BLaER1 treated with 17β-estradiol and CSF1 and Interleukin-3, amounts not matched to agents 10 nM and 100 nM (cell line): ENCODE measurements around the gene ATP5F1E.

ENCODE experiments used
- H3K27ac ChIP-seq, 11 experiments: shearing (Covaris generic); formaldehyde crosslinking; 2 replicates each; pipeline ENCODE4 v1.8.1; 2022
- H3K27me3 ChIP-seq, 11 experiments: shearing (Covaris generic); formaldehyde crosslinking; 2 replicates each; pipeline ENCODE4 v1.8.1; 2022
- H3K36me3 ChIP-seq, 11 experiments: shearing (Covaris generic); formaldehyde crosslinking; 2 replicates each; pipeline ENCODE4 v1.8.1; 2022
- H3K4me1 ChIP-seq, 10 experiments: shearing (Covaris generic); formaldehyde crosslinking; 2 replicates each; pipeline ENCODE4 v1.8.1; 2022
- H3K4me2 ChIP-seq, 11 experiments: shearing (Covaris generic); formaldehyde crosslinking; 2 replicates each; pipeline ENCODE4 v1.8.1; 2022
- H3K4me3 ChIP-seq, 10 experiments: shearing (Covaris generic); formaldehyde crosslinking; 2 replicates each; pipeline ENCODE4 v1.8.1; 2022
- H3K9ac ChIP-seq, 11 experiments: shearing (Covaris generic); formaldehyde crosslinking; 2 replicates each; pipeline ENCODE4 v1.8.1; 2022
- H3K9me3 ChIP-seq, 11 experiments: shearing (Covaris generic); formaldehyde crosslinking; replicated peaks in 1 of 11; 2 replicates each; pipeline ENCODE4 v1.8.1; 2022
- H4K20me1 ChIP-seq, 11 experiments: shearing (Covaris generic); formaldehyde crosslinking; 2 replicates each; pipeline ENCODE4 v1.8.1; 2022
- Cebpa-rat ChIP-seq, 11 experiments: shearing (Covaris generic); IDR thresholded peaks; 2 replicates each; pipeline ENCODE4 v1.8.1; 2022

Gene ATP5F1E

DNA sequence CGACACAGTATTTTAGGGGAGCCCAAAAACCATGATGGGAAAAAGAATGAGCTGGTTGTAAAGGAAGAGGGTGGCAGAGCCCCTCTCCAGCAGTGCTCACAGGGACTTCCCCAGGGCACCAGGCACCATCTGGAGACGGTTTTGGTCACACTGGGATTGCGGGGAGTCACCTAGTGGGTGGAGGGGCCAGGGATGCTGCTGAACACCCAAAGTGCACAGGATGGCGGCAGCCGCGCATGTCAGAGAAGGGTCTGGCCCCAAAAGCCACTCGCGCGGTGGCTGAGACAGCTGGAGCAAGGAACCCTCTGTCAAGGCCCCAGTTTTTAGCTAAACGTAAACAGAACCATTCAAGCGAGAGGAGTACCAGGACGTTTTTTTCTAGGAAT lies 35.9 kb downstream of the ATP5F1E start:
- Histone ChIP-seq H3K4me1 (peaks cover 0 to 13% (median 0%) of the 10 kb centered on the region in 10 experiments; a peak in 3 of 20 replicates), H3K27ac (no peak overlapping the region; a peak in 1 of 22 replicates)
- no peak for TF ChIP-seq Cebpa-rat (IDR thresholded peaks at IDR 0.05)

GRCh38 chr20:58995461-58996225 lies 36.5 kb downstream of the ATP5F1E start:
- Histone ChIP-seq H3K27ac (no peak overlapping the region; a peak in 1 of 22 replicates), H3K36me3 (peaks cover 70 to 100% (median 81%) of the 10 kb centered on the region in 11 experiments)

More for the DNA sequence above, 35.9 kb downstream of the ATP5F1E start:
- H3K9ac ChIP-seq, result no peak overlapping the region
- no peak overlapping the region for H3K4me3 ChIP-seq
- H3K36me3 ChIP-seq, result peaks cover 64 to 100% (median 75%) of the 10 kb centered on the region in 11 experiments
- H4K20me1 ChIP-seq, result peaks cover 8 to 100% (median 34%) of the 10 kb centered on the region in 11 experiments; a peak in 16 of 22 replicates
- no peaks in the 10 kb centered on the region for H3K27me3 ChIP-seq
- H3K9me3 ChIP-seq, result no peaks in the 10 kb centered on the region
- H3K4me2 ChIP-seq, result no peak overlapping the region

DNA sequence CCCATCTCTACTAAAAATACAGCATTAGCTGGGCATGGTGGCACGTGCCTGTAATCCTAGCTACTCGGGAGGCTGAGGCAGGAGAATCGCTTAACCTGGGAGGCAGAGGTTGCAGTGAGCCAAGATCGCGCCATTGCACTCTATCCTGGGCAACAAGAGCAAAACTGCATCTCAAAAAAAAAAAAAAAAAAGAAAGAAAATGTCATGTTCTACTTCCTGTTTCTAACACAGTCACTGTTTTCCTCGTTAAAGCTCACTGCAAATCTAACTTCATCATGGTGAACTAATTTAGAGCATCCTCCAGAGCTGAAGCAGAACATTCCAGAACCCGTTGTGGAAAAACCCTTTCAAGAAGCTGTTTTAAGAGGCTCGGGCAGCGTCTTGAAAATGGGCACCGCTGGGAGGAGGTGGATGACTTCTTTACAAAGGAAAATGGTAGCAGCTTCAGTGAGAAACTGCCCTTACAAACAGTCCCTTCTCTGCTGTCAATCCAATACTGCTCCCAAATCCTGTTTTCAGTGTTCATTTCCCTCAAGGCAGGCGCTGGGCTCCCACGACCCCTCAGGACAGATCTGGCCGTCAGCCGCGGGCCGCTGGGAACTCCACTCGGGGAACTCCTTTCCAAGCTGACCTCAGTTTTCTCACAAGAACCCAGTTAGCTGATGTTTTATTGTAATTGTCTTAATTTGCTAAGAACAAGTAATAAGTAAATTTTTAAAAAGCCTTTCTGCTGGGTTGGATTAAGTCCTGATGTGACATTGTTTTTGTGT lies 37.6 kb downstream of the ATP5F1E start:
- no peak for TF ChIP-seq Cebpa-rat (IDR thresholded peaks at IDR 0.05)
- no peak overlapping the region for H3K9ac ChIP-seq
- H4K20me1 ChIP-seq, result peaks cover 12 to 91% (median 46%) of the 10 kb centered on the region in 11 experiments; a peak in 20 of 22 replicates
- no peaks in the 10 kb centered on the region for H3K9me3 ChIP-seq
- peaks cover 0 to 13% (median 0%) of the 10 kb centered on the region in 10 experiments; a peak in 3 of 20 replicates for H3K4me1 ChIP-seq
- H3K27me3 ChIP-seq, result no peaks in the 10 kb centered on the region
- H3K4me2 ChIP-seq, result no peak overlapping the region
- no peak overlapping the region for H3K4me3 ChIP-seq
- H3K27ac ChIP-seq, result peak overlapping the region in 1 of 11 experiments; percentile 1; a peak in 1 of 22 replicates
- H3K36me3 ChIP-seq, result peaks cover 80 to 100% (median 91%) of the 10 kb centered on the region in 11 experiments

More at GRCh38 chr20:58995461-58996225, 36.5 kb downstream of the ATP5F1E start:
- Histone ChIP-seq H3K9me3 (no peaks in the 10 kb centered on the region), H3K4me3 (no peak overlapping the region), H4K20me1 (peaks cover 12 to 100% (median 40%) of the 10 kb centered on the region in 11 experiments; a peak in 18 of 22 replicates), H3K4me1 (peaks cover 0 to 13% (median 0%) of the 10 kb centered on the region in 10 experiments; a peak in 3 of 20 replicates), H3K9ac (no peak overlapping the region), H3K4me2 (no peak overlapping the region), H3K27me3 (no peaks in the 10 kb centered on the region)
- TF ChIP-seq Cebpa-rat (IDR thresholded peaks at IDR 0.05), result no peak

DNA sequence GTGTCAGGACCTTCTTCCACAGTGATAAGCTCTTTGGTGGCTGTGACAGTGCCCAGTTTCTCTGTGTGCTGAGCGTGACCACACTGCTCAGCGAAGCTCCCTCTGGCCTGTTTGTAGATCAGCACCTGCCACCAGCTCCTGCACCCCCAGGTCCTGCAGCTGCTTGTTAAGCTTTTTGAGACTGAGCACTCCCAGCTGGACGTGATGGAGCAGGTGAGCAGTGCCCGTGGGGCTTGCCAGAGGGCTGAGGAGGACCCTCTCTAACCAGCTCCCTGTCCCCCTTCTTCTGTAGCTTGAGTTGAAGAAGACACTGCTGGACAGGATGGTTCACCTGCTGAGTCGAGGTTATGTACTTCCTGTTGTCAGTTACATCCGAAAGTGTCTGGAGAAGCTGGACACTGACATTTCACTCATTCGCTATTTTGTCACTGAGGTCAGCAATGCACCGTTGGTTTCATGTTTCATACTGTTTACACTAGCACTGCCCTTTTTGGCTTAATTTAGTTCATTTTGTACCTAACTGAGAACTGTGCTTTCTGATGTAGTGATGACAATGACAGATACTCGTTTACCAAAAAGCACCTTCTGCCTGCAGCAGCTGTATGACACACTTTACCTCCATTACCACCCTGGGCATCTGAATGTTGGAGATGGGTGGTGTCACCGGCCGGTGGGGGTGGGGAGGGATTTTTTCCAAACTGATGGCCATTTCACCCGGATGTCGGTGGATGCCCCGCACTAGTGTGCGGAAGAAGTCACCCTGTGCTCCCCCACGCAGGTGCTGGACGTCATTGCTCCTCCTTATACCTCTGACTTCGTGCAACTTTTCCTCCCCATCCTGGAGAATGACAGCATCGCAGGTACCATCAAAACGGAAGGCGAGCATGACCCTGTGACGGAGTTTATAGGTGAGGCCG lies 38.5 kb downstream of the ATP5F1E start:
- no peak overlapping the region for H3K9ac ChIP-seq
- peaks cover 90 to 100% (median 95%) of the 10 kb centered on the region in 11 experiments for H3K36me3 ChIP-seq
- no peak overlapping the region for H3K27ac ChIP-seq
- no peak overlapping the region for H3K4me3 ChIP-seq
- H3K4me1 ChIP-seq, result peaks cover 0 to 13% (median 0%) of the 10 kb centered on the region in 10 experiments; a peak in 3 of 20 replicates
- no peaks in the 10 kb centered on the region for H3K9me3 ChIP-seq
- H3K4me2 ChIP-seq, result no peak overlapping the region
- peaks cover 19 to 88% (median 56%) of the 10 kb centered on the region in 11 experiments; a peak in 20 of 22 replicates for H4K20me1 ChIP-seq
- H3K27me3 ChIP-seq, result no peaks in the 10 kb centered on the region
- TF ChIP-seq Cebpa-rat (IDR thresholded peaks at IDR 0.05), result no peak

DNA sequence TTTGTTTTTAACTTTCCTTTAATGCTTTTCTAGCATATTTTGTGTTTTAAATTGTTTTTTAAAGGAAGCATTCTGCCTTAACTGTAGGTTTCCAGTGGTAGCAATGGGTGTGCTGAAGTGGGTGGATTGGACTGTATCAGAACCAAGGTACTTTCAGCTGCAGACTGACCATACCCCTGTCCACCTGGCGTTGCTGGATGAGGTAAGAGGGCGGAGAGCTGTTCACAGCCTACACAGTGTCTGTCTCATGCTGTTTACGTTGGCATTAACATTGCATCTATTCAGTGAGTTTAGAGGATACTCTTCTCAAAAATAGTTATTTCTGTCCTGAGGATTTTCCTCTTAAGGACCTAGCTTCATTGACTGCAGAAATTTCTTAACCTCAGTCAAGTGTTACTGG lies 39.2 kb downstream of the ATP5F1E start:
- H3K27me3 ChIP-seq, result no peaks in the 10 kb centered on the region
- H4K20me1 ChIP-seq, result peaks cover 22 to 88% (median 63%) of the 10 kb centered on the region in 11 experiments; a peak in 21 of 22 replicates
- no peak overlapping the region for H3K4me2 ChIP-seq
- no peak overlapping the region for H3K9ac ChIP-seq
- peaks cover 97 to 100% (median 100%) of the 10 kb centered on the region in 11 experiments for H3K36me3 ChIP-seq
- peaks cover 0 to 13% (median 0%) of the 10 kb centered on the region in 10 experiments; a peak in 3 of 20 replicates for H3K4me1 ChIP-seq
- no peak overlapping the region for H3K27ac ChIP-seq
- TF ChIP-seq Cebpa-rat (IDR thresholded peaks at IDR 0.05), result no peak
- no peak overlapping the region for H3K4me3 ChIP-seq
- H3K9me3 ChIP-seq, result no peaks in the 10 kb centered on the region

- Histone ChIP-seq H3K27me3 (no peaks in the 10 kb centered on the region), H3K27ac (no peak overlapping the region), H3K9ac (no peak overlapping the region), H3K4me1 (peaks cover 0 to 13% (median 0%) of the 10 kb centered on the region in 10 experiments; a peak in 3 of 20 replicates), H3K36me3 (peaks cover 99 to 100% (median 100%) of the 10 kb centered on the region in 11 experiments), H4K20me1 (peaks cover 33 to 88% (median 57%) of the 10 kb centered on the region in 11 experiments; a peak in 21 of 22 replicates), H3K4me2 (no peak overlapping the region), H3K4me3 (no peak overlapping the region), H3K9me3 (no peaks in the 10 kb centered on the region)
- TF ChIP-seq Cebpa-rat (IDR thresholded peaks at IDR 0.05), result no peak
Observed at GRCh38 chr20:58991715-58992114, 40.4 kb downstream of the ATP5F1E start.

GRCh38 chr20:58990651-58991445 lies 41.3 kb downstream of the ATP5F1E start:
- peaks cover 39 to 88% (median 66%) of the 10 kb centered on the region in 11 experiments; a peak in 21 of 22 replicates for H4K20me1 ChIP-seq
- H3K36me3 ChIP-seq, result peaks cover 99 to 100% (median 100%) of the 10 kb centered on the region in 11 experiments
- no peak overlapping the region for H3K27ac ChIP-seq
- no peak overlapping the region for H3K4me3 ChIP-seq
- no peaks in the 10 kb centered on the region for H3K27me3 ChIP-seq
- H3K4me1 ChIP-seq, result peaks cover 0 to 13% (median 0%) of the 10 kb centered on the region in 10 experiments; a peak in 3 of 20 replicates
- H3K9me3 ChIP-seq, result no peaks in the 10 kb centered on the region
- TF ChIP-seq Cebpa-rat (IDR thresholded peaks at IDR 0.05), result no peak
- no peak overlapping the region for H3K4me2 ChIP-seq
- no peak overlapping the region for H3K9ac ChIP-seq
